ENCODE results near the gene UBXN10. TPM values are rescaled to one million over a fixed set of nuclear protein-coding genes. Genes with fewer than 3 reads are reported as not detected.

UBXN10 gene
- total and polyA plus RNA-seq, 8 donors: 0.31 to 8.0 (median 1.8) TPM

GRCh38 chr1:20174937-20175666, 10.8 kb upstream of the UBXN10 start:
- Histone ChIP-seq H3K36me3 (no peaks in the 10 kb centered on the region), H3K4me1 (peaks cover 0 to 34% (median 2%) of the 10 kb centered on the region in 4 donors), H3K27me3 (no peaks in the 10 kb centered on the region), H3K27ac (no peak overlapping the region), H3K9me3 (no peaks in the 10 kb centered on the region), H3K4me3 (no peak overlapping the region)
- no peak for DNase-seq
- 53 to 73% (median 68%) methylated on average over 9 of the region's 9 CpGs for WGBS, 5 donors
- intact Hi-C loops (cut with DNase I; ENCODE audit: low total_unique reads): no loop called here
- TF ChIP-seq CTCF (IDR thresholded peaks at IDR 0.05) (no peak), EP300 (IDR thresholded peaks at IDR 0.05) (no peak), POLR2AphosphoS5 (IDR thresholded peaks at IDR 0.05) (no peak), POLR2A (IDR thresholded peaks at IDR 0.05) (no peak)

GRCh38 chr1:20178634-20179370, 7.1 kb upstream of the UBXN10 start:
- Histone ChIP-seq H3K27ac (peak overlapping the region in 2 of 5 donors; percentile 31 to 78), H3K36me3 (no peaks in the 10 kb centered on the region), H3K4me3 (no peak overlapping the region), H3K9me3 (no peaks in the 10 kb centered on the region), H3K27me3 (peaks cover 0 to 8% (median 0%) of the 10 kb centered on the region in 3 donors), H3K4me1 (peaks cover 0 to 13% (median 0%) of the 10 kb centered on the region in 4 donors)
- peak in 1 of 3 donors; percentile 34 for TF ChIP-seq POLR2AphosphoS5 (IDR thresholded peaks at IDR 0.05)
- TF ChIP-seq CTCF (IDR thresholded peaks at IDR 0.05): no peak
- no peak for DNase-seq
- intact Hi-C loops (cut with DNase I; ENCODE audit: low total_unique reads): no loop called here
- 79 to 87% (median 81%) methylated on average over 12 to 13 of the region's 13 CpGs for WGBS, 5 donors

- peak overlapping the region in 2 of 5 donors; percentile 31 to 78 for H3K27ac ChIP-seq
Observed at GRCh38 chr1:20179371-20180128, 6.3 kb upstream of the UBXN10 start.

More at GRCh38 chr1:20179371-20180128, 6.3 kb upstream of the UBXN10 start:
- 84 to 100% (median 94%) methylated on average over 2 of the region's 2 CpGs for WGBS, 5 donors
- TF ChIP-seq EP300 (IDR thresholded peaks at IDR 0.05): no peak
- TF ChIP-seq CTCF (IDR thresholded peaks at IDR 0.05): no peak
- TF ChIP-seq POLR2A (IDR thresholded peaks at IDR 0.05): no peak
- no peak for TF ChIP-seq POLR2AphosphoS5 (IDR thresholded peaks at IDR 0.05)
- DNase-seq: no peak
- H3K4me1 ChIP-seq: peaks cover 0 to 13% (median 0%) of the 10 kb centered on the region in 4 donors
- intact Hi-C loops (cut with DNase I; ENCODE audit: low total_unique reads): no loop called here
- no peaks in the 10 kb centered on the region for H3K9me3 ChIP-seq
- H3K36me3 ChIP-seq: no peaks in the 10 kb centered on the region
- H3K27me3 ChIP-seq: peaks cover 0 to 16% (median 0%) of the 10 kb centered on the region in 3 donors
- H3K4me3 ChIP-seq: no peak overlapping the region
